DMS 273 (cell line): ENCODE data around the gene OR52K1.
"Not testable (repeated sequence)": the region's sequence is repeated elsewhere in the genome, so short reads cannot be mapped to it uniquely, and the experiment has no call there.

Experiments used
- DNase-seq: peaks from one replicate; lab custom pipeline; 2025; ENCODE audit not compliant: unreplicated experiment; lab: John Stamatoyannopoulos, UW

OR52K1 gene

DNA sequence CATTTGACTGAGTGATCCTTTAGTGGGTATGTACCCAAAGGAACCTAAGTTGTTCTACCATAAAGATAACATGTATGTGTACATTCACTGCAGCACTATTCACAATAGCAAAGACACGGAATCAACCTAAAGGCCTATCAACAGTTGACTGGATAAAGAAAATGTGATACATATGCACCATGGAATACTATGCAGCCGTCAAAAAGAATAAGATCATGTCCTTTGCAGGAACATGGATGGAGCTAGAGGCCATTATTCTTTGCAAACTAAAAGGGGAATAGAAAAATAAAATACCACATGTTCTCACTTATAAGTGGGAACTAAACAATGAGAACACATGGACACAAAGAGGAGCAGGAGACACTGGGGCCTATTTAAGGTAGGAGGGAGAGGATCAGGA lies 9.0 kb downstream of the OR52K1 start:
- DNase-seq = not testable (repeated sequence)

DNA sequence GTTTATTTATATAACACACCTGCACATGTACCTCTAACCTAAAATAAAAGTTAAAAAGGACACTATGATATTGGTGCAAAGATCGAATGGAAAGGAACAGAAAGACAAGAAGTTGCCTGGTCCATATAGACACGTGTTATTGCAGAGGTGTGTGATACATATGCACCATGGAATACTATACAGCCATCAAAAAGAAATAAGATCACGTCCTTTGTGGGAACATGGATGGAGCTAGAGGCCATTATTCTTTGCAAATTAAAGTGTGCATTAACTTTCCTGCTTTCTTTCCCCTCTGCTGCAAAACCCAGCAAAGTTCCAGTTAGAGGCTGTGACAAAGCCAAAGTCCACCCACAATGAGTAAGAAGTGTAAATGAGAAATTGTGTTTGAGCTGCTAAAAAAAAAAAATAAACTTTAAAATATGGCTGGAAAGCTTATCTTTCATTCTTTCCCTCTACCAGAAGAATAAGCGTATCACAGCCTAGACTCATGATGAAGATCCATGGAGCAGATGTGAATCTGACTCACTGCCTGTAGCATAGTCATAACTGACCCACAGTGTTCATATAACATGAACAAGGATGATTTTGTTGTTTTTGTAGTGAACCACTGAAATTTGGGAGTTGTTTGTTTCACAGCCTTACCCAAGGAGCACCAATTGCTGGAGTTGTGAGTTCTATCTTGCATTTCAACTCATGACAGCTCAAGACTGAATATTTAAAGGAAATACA lies 9.6 kb downstream of the OR52K1 start:
- no peak for DNase-seq

DNA sequence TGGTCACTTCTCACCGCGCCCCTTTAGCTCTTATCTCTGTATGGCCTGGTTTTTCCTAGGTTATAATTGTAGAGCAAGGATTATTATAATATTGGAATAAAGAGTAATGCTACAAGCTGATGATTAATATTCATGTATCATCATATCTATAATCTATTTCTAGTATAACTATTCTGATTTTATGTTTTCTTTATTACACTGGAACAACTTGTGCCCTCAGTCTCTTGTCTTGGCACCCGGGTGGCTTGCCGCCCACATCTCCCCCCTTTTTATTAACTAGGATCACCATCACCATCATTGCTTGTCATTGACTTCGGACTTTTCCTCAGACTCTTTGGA lies 11.0 kb downstream of the OR52K1 start:
- DNase-seq = no peak

DNA sequence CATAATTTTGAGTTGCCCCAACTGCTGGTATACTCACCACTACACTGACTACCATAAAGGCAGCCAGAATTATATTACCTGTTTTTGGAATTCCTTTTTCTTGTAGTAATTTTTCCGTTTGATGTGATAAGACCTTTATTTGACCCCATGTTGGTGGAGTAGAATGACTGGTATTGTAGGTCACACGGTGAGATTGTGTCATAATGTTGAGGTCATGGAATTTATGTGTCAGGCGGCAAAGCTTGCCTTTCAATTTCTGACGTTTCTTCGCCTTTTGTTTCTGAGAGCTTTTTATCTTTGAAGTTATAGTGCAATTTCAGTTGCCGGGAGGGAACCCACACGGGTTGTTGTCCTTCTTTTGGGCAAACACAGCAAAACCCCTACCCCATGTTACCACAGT lies 13.0 kb downstream of the OR52K1 start:
- DNase-seq = no peak

DNA sequence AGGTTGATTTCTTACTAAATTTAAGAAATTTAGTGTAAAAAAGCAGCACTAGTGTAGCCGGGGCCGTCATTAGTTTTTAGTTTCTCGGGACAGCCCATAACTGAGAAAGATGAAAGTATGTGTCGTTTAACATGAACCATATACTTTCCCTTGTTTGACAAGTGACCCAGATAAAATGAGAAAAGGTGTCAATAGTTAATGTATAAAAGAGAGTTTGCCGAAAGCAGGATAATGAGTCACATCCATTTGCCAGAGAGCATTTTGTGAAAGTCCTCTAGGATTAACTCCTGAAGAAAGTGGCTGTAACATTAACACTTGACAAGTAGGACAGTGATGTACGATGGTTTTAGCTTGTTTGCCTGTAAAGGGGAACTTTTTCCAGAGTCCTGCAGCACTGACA lies 13.5 kb downstream of the OR52K1 start:
- DNase-seq = no peak

DNA sequence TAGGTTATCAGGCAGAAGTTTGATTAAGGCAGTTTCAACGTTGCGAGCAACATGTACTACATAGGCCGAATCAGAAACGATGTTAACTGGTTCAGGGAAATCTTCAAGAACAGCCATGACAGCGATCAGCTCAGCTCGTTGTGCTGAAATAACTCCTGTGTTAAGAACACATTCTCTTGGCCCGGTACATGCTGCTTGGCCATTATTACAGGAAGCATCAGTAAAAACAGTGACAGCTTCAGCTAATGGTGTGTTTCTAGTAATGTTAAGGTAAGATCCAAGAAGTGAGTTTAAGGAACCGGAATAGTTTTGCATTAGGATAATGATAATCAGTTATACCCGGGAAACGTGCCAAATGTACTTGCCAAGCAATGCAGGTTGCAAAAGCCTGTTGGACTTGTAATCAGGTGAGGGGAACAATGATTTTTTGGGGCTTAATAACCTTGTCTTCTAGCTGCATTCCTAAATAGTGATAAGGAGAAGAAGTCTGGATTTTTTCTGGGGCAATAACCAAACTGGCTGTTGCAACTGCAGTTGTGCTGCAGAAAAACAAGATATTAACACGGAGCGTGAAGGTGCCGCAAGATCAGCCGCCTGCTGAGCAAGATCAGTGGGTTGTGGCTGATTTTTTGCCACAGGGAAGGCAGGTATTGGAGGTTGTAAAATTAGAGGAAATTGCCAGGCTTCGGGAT lies 14.3 kb downstream of the OR52K1 start:
- peak; percentile 6 for DNase-seq

DNA sequence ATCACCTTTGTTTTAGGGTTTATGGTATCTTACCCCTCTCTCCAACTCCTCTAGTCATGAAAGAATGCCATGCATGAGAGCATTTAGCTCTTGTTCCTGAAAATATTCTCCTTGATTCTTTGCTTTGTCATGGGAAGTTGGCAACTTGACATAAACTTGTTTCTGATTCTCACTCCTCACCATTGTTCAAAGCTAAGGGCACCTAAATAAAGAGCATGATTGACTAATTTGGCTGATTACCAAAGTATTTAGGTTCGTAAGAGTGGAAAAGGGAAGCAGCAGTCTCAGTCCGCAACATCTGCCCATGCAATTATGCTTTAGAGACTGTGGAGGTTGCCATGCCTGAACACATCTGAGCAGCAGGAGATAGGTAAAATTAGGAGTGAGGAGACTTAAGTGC lies 26.4 kb downstream of the OR52K1 start:
- no peak for DNase-seq

DNA sequence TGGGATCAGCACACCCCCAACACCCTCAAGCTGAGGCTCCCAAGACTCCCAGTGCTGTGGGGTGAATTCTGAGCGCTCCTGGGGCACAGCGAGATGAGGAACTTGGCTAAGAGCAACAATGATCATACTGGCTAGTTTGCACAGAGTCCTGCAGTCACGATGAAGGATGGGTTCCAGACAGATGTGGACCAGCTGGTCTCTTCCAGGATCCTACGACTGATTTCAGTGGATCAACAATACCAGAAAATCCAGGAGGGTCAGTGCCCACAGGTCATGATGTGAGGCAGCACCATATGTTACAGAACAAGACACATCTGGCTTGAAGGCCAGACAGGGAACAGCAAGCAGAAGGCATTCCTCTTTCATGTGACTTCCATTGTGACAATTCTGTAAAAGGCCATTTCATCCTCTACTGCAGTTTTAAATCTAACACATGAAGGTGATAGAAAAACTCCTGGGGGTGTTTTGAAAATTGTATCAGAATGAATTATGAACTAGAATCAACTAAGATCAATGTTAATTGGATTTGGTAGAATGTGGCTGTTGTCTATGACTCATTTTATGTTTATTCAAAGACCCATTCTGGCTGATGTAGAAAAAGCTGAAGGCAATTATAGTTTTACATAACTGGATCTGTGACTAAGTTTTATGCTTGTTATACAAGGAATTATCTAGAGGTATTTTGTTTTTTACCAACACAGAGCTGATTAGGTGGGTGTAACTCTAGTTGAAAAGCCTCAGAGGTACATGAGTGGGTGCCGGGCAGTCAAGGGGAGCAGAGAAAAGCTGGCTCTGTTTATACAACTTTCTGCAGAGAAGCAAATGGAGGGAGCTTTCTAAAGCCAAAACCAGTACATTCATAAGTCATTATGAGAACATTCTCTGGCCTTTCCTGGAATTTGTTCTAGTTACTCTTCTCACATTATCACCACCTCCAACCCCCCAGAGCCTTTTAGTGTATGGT lies 29.1 kb downstream of the OR52K1 start:
- DNase-seq = no peak

DNA sequence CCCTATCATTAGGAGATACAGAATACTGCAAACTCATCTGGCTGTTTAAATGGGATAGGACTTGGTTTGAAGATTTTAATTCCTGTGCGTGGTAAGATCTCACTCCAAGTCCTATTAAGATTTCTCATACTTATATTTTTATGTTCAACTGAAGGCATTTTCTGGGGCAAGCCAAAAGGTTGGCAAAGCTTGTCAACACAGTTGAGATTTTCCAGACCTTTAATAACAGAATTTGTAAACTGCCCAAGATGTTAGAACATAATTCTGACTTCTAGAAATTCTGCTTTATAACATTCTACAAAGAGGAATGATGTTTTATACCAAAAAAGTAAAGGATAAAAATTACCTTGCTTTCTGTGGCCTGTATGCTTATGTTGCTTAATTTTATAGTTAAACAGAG lies 31.8 kb downstream of the OR52K1 start:
- DNase-seq = no peak

DNA sequence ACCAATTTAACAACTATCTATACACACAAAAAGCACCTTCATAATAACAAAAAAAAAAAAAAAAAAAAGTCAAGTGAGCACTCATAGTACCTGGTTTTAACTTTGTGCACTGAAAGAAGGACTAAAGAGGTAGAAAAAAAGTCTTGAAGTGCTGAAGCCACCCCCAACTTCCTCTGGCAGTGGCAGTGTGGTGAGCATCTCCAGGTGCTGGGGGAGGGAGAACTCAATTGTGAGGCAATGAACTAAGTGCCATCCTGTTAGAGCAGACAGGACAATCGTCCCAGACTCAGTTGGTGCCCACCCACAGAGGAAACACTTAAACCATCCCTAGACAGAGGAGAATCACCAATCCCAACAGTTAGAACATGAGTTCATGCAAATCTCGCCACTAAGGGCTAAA lies 39.9 kb downstream of the OR52K1 start:
- DNase-seq = no peak

DNA sequence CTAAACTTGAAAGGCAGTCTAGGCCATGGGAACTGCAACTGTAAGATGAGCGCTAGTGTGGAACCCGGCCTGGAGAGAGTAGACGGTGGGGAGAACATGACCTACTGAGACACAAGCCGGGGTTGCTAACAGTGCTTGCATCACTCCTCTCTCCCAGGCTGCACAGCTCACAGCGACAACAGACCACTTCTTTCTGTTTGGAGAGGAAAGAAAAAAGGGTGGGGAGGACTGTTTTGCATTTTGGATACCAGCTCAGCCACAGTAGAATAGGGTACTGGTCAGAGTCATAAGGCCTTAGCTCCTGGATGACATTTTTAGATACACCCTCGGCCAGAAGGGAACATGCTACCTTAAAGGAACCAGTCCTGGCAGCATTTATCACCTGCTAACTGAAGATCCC lies 40.3 kb downstream of the OR52K1 start:
- DNase-seq = no peak

DNA sequence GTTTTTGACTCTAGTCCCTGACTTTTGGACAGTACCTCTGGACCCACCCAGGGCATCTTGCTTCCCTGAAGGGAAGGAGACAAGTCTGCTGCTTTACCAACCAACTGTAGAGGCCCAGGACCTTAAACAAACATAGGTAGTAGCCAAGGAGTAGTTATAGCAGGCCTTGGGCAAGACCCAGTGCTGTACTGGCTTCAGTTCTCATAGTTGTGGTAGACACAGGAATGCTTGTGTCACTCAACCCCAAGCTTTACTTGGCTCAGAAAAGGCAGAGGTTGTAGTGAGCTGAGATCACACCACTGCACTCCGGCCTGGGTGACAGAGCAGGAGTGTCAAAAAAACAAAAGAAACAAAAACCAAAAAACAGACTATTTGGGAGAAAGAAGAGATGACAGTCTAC lies 41.2 kb downstream of the OR52K1 start:
- no peak for DNase-seq

DNA sequence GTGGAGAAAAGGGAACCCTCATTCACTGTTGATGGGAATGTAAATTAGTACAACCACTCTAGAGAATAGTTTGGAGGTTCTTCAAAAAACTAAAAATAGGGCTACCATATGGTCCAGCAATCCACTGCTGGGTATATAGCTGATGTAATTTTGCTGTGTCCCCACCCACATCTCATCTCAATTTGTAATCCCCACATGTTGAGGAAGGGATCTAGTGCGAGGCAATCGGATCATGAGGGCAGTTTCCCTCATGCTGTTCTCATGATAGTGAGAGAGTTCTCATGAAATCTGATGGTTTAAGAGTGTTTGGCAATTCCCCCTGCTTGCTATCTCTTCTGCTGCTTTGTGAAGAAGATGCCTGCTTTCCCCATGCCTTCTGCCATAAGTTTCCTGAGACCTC lies 45.5 kb downstream of the OR52K1 start:
- DNase-seq = no peak

DNA sequence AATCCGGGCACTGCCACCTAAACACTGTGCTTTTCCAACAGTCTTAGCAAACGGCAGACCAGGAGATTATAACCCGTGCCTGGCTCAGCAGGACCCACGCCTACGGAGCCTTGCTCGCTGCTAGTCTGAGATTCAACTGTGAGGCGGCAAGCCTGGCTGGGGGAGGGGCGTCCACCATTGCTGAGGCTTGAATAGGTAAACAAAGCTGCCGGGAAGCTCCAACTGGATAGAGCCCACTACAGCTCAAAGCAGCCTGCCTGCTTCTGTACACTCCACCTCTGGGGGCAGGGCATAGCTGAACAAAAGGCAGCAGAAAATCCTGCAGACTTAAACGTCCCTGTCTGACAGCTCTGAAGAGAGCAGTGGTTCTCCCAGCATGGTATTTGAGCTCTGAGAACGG lies 49.2 kb downstream of the OR52K1 start:
- not testable (repeated sequence) for DNase-seq

DNA sequence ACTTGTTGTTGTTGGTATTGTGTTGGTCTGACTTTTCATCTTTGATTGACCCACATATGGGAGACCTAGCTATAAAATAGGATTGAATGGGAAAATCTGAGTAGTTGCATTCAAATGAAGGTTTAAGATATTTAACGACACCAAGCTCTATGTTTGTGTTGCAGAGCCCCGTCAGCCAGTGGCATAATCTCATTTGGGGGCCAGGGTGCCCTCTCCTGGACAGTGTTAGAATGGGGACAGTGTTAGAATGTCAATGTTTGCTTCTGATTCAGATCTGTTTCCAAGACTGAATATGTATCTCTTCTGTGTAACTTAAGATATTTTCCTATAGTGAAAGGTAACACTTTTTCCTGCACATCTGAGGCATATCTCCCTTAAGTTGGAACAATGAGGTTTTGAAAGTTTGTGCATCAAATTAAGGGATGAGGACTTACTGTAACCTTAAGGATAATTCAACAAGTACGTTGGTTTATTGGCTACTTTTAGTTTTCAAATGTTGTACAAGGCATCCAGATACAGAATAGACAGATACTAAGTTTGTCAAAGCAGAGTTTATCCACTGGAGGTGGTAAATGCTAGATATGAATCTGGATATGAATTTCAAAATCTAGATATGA lies 57.3 kb downstream of the OR52K1 start:
- DNase-seq = peak; percentile 37

DNA sequence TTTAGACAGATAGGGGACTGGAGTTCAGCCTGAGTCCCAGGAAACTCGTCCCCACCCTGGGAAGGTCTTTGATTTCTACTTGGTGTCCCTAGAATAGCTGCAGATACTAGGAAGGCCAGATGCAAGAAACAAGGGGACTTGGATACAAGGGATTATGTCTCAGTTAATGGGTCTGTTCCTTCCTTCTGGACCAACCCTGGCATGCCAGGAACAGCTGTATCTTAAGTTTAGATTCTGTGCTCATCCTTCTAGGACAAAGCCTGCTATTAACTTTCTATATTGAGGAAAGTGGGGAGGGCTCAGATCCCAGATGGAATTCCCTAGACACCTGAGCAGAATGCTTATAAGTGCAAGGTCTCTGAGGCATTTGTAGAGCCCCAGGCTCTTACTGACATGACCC lies 58.6 kb downstream of the OR52K1 start:
- no peak for DNase-seq
